Fibroblast of lung (primary cell): ENCODE results near the gene TBXAS1.

Experiments
- EZH2 ChIP-seq: IDR thresholded peaks from 2 replicates; pipeline ENCODE4 v1.5.1; 2012; ENCODE audit warnings: low read length, control low read depth, mild to moderate bottlenecking; ENCODE audit errors: missing control alignments
- TF ChIP-seq, protein P1 (sequence below), 2 donors: IDR thresholded peaks in 1 of 2; conservative IDR thresholded peaks in 1 of 2; 1 replicate in 1 of 2; 2 replicates in 1 of 2; pipeline ENCODE4 v1.5.1; 2011 to 2012; ENCODE audit warnings: low read length in 2 of 2, control low read depth in 1 of 2, inconsistent platforms in 1 of 2, low read depth in 1 of 2, mild to moderate bottlenecking in 1 of 2

GRCh38 chr7:140062528-140063299 is 233.7 kb downstream of the TBXAS1 start, which contains the start of gene PARP12:
- TF ChIP-seq, protein P1, sequence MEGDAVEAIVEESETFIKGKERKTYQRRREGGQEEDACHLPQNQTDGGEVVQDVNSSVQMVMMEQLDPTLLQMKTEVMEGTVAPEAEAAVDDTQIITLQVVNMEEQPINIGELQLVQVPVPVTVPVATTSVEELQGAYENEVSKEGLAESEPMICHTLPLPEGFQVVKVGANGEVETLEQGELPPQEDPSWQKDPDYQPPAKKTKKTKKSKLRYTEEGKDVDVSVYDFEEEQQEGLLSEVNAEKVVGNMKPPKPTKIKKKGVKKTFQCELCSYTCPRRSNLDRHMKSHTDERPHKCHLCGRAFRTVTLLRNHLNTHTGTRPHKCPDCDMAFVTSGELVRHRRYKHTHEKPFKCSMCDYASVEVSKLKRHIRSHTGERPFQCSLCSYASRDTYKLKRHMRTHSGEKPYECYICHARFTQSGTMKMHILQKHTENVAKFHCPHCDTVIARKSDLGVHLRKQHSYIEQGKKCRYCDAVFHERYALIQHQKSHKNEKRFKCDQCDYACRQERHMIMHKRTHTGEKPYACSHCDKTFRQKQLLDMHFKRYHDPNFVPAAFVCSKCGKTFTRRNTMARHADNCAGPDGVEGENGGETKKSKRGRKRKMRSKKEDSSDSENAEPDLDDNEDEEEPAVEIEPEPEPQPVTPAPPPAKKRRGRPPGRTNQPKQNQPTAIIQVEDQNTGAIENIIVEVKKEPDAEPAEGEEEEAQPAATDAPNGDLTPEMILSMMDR (conservative IDR thresholded peaks at IDR 0.05 in 1 of 2, IDR thresholded peaks at IDR 0.05 in 1 of 2; ENCODE audit: low read depth in 1 of 2, low read length in 2 of 2), result no peak
- no peak for TF ChIP-seq EZH2
